Naive thymus-derived CD4-positive, alpha-beta T cell (primary cell): Measurements from ENCODE around the gene SLC6A3. TPM values are rescaled to one million over a fixed set of nuclear protein-coding genes. Genes with fewer than 3 reads are reported as not detected.

ENCODE experiments used
- ATAC-seq: fragments of 150-1000 bp; cut with Tn5 transposase; 2 replicates; pipeline ENCODE4 v1.10.0; 2021; ENCODE audit warnings: mild to moderate bottlenecking, moderate library complexity
- CTCF ChIA-PET: fragments of 350-600 bp; sonication (Branson Sonifier 250); formaldehyde crosslinking; loops from one replicate; lab custom pipeline; 2021; ENCODE audit warnings: antibody characterized with exemption; lab: Charles Lee
- POLR2A ChIA-PET: fragments of 350-600 bp; sonication (Branson Sonifier 250); formaldehyde crosslinking; loops from one replicate; lab custom pipeline; 2021; ENCODE audit warnings: antibody characterized with exemption, inconsistent platforms; lab: Charles Lee
- DNase-seq, 9 donors: peaks; one replicate each; pipeline versions ENCODE4 v3.0.0 to v3.0.0-alpha.2; 2020 to 2022; ENCODE audit warnings: mixed read lengths in 1 of 9
- H3K27ac ChIP-seq: one replicate; pipeline ENCODE4 v1.7.0; 2013; ENCODE audit warnings: mild to moderate bottlenecking, low read depth, low read length, moderate library complexity
- H3K27me3 ChIP-seq, 2 donors: one replicate each; pipeline ENCODE4 v1.7.0; 2013; ENCODE audit warnings: low read length in 2 of 2, mild to moderate bottlenecking in 2 of 2, moderate library complexity in 2 of 2; ENCODE audit not compliant: control insufficient read depth in 2 of 2, insufficient read depth in 2 of 2
- H3K36me3 ChIP-seq, 3 experiments: 1 replicate in 2 of 3; 2 replicates in 1 of 3; pipeline ENCODE4 v1.7.0; 2013; ENCODE audit warnings: low read length in 3 of 3, mild to moderate bottlenecking in 3 of 3, moderate library complexity in 1 of 3; ENCODE audit not compliant: insufficient read depth in 3 of 3, control insufficient read depth in 2 of 3
- H3K4me1 ChIP-seq, 2 donors: one replicate each; pipeline ENCODE4 v1.7.0; 2013; ENCODE audit warnings: low read length in 2 of 2, mild to moderate bottlenecking in 2 of 2, moderate library complexity in 1 of 2; ENCODE audit not compliant: control insufficient read depth in 2 of 2, insufficient read depth in 2 of 2
- H3K4me3 ChIP-seq: 2 replicates; pipeline ENCODE4 v1.7.0; 2013; ENCODE audit warnings: mild to moderate bottlenecking, low read length
- H3K9me3 ChIP-seq, 3 experiments: 1 replicate in 2 of 3; 2 replicates in 1 of 3; pipeline ENCODE4 v1.7.0; 2013; ENCODE audit warnings: low read length in 3 of 3; ENCODE audit not compliant: control insufficient read depth in 2 of 3
- H3K27ac Mint-ChIP-seq, 9 donors: one replicate each; pipeline ENCODE4 v1.8.0; 2020 to 2022; ENCODE audit warnings: mixed read lengths in 9 of 9, mild to moderate bottlenecking in 8 of 9, moderate library complexity in 5 of 9, inconsistent platforms in 2 of 9
- H3K27me3 Mint-ChIP-seq, 5 donors: one replicate each; pipeline ENCODE4 v1.8.0; 2021 to 2022; ENCODE audit warnings: mixed read lengths in 5 of 5, mild to moderate bottlenecking in 1 of 5
- H3K36me3 Mint-ChIP-seq, 5 donors: one replicate each; pipeline ENCODE4 v1.8.0; 2020 to 2022; ENCODE audit warnings: mixed read lengths in 5 of 5, mild to moderate bottlenecking in 3 of 5, inconsistent platforms in 1 of 5
- H3K4me1 Mint-ChIP-seq, 7 donors: one replicate each; pipeline ENCODE4 v1.8.0; 2020 to 2022; ENCODE audit warnings: mixed read lengths in 7 of 7, mild to moderate bottlenecking in 3 of 7, inconsistent platforms in 1 of 7
- H3K4me3 Mint-ChIP-seq, 10 donors: one replicate each; pipeline ENCODE4 v1.8.0; 2020 to 2022; ENCODE audit warnings: mild to moderate bottlenecking in 10 of 10, mixed read lengths in 10 of 10, moderate library complexity in 6 of 10, inconsistent platforms in 2 of 10
- H3K9me3 Mint-ChIP-seq, 11 donors: one replicate each; pipeline ENCODE4 v1.8.0; 2020 to 2022; ENCODE audit warnings: mixed read lengths in 11 of 11, mild to moderate bottlenecking in 4 of 11, inconsistent platforms in 1 of 11, moderate library complexity in 1 of 11
- intact Hi-C, 2 donors: fragments of 100-400 bp; cut with micrococcal nuclease; formaldehyde crosslinking; loops; one replicate each; pipeline ENCODE4 v1.15.1; 2023
- polyA plus RNA-seq, 2 donors: library from polyadenylated mRNA; unstranded; fragments of 300-500 nt; fragmentation: Illumina TruSeq; gene quantifications; one replicate each; pipeline ENCODE4 v1.2.3, GENCODE V29; 2021
- total RNA-seq, 6 experiments: library from RNA in 5 of 6; stranded (reverse) in 5 of 6; gene quantifications; 1 replicate in 5 of 6; 2 replicates in 1 of 6; pipeline ENCODE4 v1.2.3 and lab custom pipeline; 2021 to 2026

The SLC6A3 gene
- total and polyA plus RNA-seq, 7 experiments from 2014 or later, result 0.07 TPM; not detected in 6

DNA sequence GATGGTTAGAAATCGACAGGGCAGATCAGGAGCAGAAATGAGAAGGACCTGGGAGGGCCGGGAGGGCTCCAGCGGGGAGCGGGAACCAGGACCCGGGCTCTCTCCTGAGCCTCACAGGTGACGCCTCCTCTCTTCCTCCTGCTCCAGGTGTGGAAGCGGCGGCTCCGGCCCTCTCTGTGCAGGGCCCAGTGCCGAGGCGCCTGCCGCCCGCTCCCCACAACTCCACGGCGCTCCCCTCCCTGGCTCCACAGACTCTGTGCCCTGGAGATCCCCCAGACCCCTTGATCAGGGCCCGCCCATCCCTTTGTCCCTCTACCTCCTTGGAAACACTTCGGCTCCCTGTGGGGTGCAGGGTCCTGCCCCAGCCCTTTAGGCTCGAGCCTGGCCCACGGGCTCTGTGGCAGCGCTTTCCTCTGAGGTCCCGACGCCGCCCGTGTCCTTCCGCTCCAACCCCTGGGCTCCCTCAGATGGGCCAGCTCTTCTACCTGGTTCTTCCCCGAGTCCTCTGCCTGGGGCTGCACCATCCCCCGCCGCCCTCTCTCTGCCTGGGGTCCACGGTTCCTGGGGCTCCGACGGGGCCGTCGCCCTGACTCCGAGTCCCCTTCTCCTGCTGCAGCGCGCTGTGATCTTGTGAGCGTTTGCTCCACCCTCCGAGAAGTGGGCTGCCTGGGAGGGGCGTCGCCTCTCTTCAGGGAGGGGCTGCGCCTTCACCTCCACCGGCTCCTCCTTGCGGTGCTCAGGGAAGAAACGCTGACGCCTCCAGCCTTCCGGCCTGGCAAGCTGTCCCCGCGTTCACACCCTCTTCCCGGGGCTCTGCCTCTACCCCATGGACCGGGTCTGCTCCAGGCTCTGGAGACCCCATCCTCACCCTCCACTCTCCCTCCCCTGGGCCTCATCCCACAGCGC lies 22.4 kb upstream of the SLC6A3 start:
- Histone ChIP-seq H3K27me3 (no peaks in the 10 kb centered on the region), H3K27ac (no peak overlapping the region), H3K9me3 (no peaks in the 10 kb centered on the region), H3K36me3 (peaks cover 0 to 40% (median 2%) of the 10 kb centered on the region in 3 experiments), H3K4me1 (no peaks in the 10 kb centered on the region), H3K4me3 (no peak overlapping the region)
- intact Hi-C loops, result loop anchor here in 1 of 2 donors (1.0 kb wide), 1 partner anchor 81 kb away; no protein-coding TSS in a partner anchor
- ATAC-seq (no peak), DNase-seq (no peak)
- no peak overlapping the region for H3K4me3 Mint-ChIP-seq
- peak overlapping the region in 1 of 9 donors; percentile 20 for H3K27ac Mint-ChIP-seq
- H3K27me3 Mint-ChIP-seq, result no peaks in the 10 kb centered on the region
- H3K36me3 Mint-ChIP-seq, result peaks cover 0 to 32% (median 9%) of the 10 kb centered on the region in 5 donors
- POLR2A ChIA-PET, result interaction anchor here (0.6 kb wide), 1 partner anchor 12 kb away, joined by 3 read pairs; no protein-coding TSS in a partner anchor
- H3K9me3 Mint-ChIP-seq, result peaks cover 0 to 12% (median 0%) of the 10 kb centered on the region in 11 donors
- CTCF ChIA-PET, result interaction anchor here (1.0 kb wide), 1 partner anchor 177 kb away, joined by 3 read pairs; no protein-coding TSS in a partner anchor
- peaks cover 0 to 9% (median 0%) of the 10 kb centered on the region in 7 donors for H3K4me1 Mint-ChIP-seq

DNA sequence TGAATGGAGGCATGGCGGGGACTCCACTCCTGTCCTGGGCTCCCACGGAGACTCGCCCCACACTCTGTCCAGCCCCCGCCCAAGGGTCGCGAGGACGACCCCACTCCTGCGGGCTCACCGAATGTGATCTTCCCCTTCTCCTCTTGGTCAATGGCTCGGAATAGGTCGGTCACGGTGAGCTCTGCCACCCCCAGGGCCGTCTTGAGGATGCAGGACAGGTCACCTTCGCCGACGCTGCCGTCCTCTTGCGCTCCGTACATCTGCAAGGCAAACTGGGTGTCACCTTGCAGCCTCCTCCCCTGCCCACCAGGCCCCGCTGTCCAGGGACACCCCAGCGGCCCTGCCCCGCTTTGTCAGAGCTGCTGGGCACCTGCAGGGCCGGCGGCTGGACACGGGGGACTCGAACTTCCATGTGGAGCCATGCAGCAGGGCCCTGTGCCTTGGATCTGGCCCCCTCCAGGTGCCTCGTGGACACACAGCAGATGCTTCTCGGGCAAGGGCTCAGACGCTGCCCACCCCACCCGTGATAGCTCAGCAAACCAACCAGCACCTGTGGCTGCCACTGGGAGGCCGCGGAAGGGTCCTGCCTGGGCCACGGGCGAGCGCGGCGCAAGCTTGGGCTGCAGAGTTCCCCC lies 21.5 kb upstream of the SLC6A3 start:
- H3K4me3 Mint-ChIP-seq, result no peak overlapping the region
- DNase-seq, result no peak
- intact Hi-C loops, result no loop called here

DNA sequence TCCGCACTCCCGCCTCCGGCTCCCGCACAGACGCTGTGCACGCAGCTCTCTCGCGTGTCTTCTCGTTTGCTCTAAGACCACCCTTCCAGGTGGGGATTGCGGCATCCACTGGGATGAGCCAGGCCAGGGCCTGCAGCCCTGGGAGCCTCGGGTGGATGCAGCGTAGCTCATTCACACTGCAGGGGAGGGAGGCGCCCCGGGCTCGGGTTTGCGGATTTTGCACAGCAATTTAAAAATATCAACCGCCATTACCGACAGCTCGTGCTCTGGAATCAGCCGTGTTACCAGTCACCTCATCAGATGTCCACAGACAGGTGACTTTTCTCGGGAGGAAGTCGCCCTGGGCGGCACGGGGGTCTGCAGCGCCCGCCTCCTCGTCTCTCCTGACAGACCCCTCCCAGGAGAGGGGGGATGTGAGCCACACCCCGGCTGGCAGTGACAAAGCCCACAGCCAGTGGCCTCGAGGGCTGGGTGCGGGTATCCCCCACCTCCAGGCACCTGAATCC lies 20.8 kb upstream of the SLC6A3 start:
- ChIA-PET POLR2A (no interaction called here), CTCF (interaction anchor here (0.7 kb wide), 1 partner anchor 364 kb away, joined by 3 read pairs; no protein-coding TSS in a partner anchor)
- Mint-ChIP-seq H3K27ac (no peak overlapping the region), H3K36me3 (peaks cover 0 to 36% (median 6%) of the 10 kb centered on the region in 5 donors), H3K9me3 (peaks cover 0 to 12% (median 0%) of the 10 kb centered on the region in 11 donors), H3K4me3 (no peak overlapping the region), H3K27me3 (no peaks in the 10 kb centered on the region), H3K4me1 (peaks cover 0 to 1% (median 0%) of the 10 kb centered on the region in 7 donors)
- Histone ChIP-seq H3K36me3 (peaks cover 0 to 53% (median 2%) of the 10 kb centered on the region in 3 experiments), H3K4me3 (no peak overlapping the region), H3K4me1 (no peaks in the 10 kb centered on the region), H3K9me3 (no peaks in the 10 kb centered on the region), H3K27me3 (no peaks in the 10 kb centered on the region), H3K27ac (no peak overlapping the region)
- no peak for DNase-seq
- no peak for ATAC-seq
- intact Hi-C loops, result no loop called here

More for the DNA sequence above, 21.5 kb upstream of the SLC6A3 start:
- H3K4me1 Mint-ChIP-seq, result peaks cover 0 to 6% (median 0%) of the 10 kb centered on the region in 7 donors
- POLR2A ChIA-PET, result no interaction called here
- CTCF ChIA-PET, result no interaction called here
- Histone ChIP-seq H3K4me1 (no peaks in the 10 kb centered on the region), H3K36me3 (peaks cover 0 to 48% (median 2%) of the 10 kb centered on the region in 3 experiments), H3K27me3 (no peaks in the 10 kb centered on the region), H3K9me3 (no peaks in the 10 kb centered on the region), H3K4me3 (no peak overlapping the region), H3K27ac (no peak overlapping the region)
- H3K36me3 Mint-ChIP-seq, result peaks cover 0 to 34% (median 7%) of the 10 kb centered on the region in 5 donors
- H3K27ac Mint-ChIP-seq, result no peak overlapping the region
- ATAC-seq, result no peak
- no peaks in the 10 kb centered on the region for H3K27me3 Mint-ChIP-seq
- H3K9me3 Mint-ChIP-seq, result peaks cover 0 to 12% (median 0%) of the 10 kb centered on the region in 11 donors

DNA sequence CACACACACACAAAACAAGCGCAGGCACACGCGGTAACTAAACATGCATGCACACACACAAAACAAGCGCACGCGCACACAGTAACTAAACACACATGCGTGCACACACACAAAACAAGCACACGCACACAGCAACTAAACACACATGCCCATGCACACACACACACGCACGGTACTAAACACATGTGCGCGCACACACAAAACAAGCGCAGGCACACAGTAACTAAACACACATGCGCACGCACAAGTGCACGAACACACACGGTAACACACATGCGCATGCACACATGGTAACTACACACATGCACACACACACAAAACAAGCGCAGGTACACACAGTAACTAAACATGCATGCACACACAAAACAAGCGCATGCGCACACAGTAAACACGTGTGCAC lies 19.9 kb upstream of the SLC6A3 start:
- intact Hi-C loops, result no loop called here
- POLR2A ChIA-PET, result no interaction called here
- no peaks in the 10 kb centered on the region for H3K27me3 Mint-ChIP-seq
- DNase-seq (no peak), ATAC-seq (no peak)
- H3K4me3 ChIP-seq, result no peak overlapping the region
- peak overlapping the region in 2 of 9 donors; percentile 28 to 75 for H3K27ac Mint-ChIP-seq
- H3K4me1 Mint-ChIP-seq, result peaks cover 0 to 1% (median 0%) of the 10 kb centered on the region in 7 donors
- peaks cover 0 to 50% (median 2%) of the 10 kb centered on the region in 3 experiments for H3K36me3 ChIP-seq
- H3K4me3 Mint-ChIP-seq, result no peak overlapping the region
- CTCF ChIA-PET, result no interaction called here
- H3K27ac ChIP-seq, result no peak overlapping the region
- H3K36me3 Mint-ChIP-seq, result peaks cover 0 to 41% (median 6%) of the 10 kb centered on the region in 5 donors
- peaks cover 0 to 12% (median 0%) of the 10 kb centered on the region in 11 donors for H3K9me3 Mint-ChIP-seq
- no peaks in the 10 kb centered on the region for H3K9me3 ChIP-seq
- no peaks in the 10 kb centered on the region for H3K27me3 ChIP-seq
- no peaks in the 10 kb centered on the region for H3K4me1 ChIP-seq

DNA sequence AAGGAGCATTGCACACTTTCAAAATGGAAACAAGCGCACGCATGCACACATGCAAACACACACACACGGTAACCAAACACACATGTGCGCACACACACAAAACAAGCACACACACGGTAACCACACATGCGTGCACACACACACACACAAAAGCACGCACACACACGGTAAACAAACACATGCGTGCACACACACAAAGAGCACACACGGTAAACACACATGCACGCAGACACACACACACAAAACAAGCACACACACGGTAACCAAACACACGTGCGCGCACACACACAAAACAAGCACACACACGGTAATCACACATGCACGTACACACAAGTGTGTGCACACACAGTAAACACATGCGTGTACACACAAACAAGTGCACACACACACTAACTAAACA lies 19.3 kb upstream of the SLC6A3 start:
- Mint-ChIP-seq H3K9me3 (peaks cover 0 to 12% (median 0%) of the 10 kb centered on the region in 11 donors), H3K27me3 (no peaks in the 10 kb centered on the region), H3K4me3 (no peak overlapping the region), H3K36me3 (peaks cover 0 to 46% (median 6%) of the 10 kb centered on the region in 5 donors), H3K27ac (peak overlapping the region in 2 of 9 donors; percentile 23 to 75), H3K4me1 (peaks cover 0 to 1% (median 0%) of the 10 kb centered on the region in 7 donors)
- Histone ChIP-seq H3K27me3 (no peaks in the 10 kb centered on the region), H3K36me3 (peaks cover 0 to 46% (median 2%) of the 10 kb centered on the region in 3 experiments), H3K9me3 (no peaks in the 10 kb centered on the region), H3K4me1 (no peaks in the 10 kb centered on the region), H3K27ac (no peak overlapping the region), H3K4me3 (no peak overlapping the region)
- intact Hi-C loops, result no loop called here
- ATAC-seq (no peak), DNase-seq (no peak)
- ChIA-PET POLR2A (no interaction called here), CTCF (no interaction called here)

DNA sequence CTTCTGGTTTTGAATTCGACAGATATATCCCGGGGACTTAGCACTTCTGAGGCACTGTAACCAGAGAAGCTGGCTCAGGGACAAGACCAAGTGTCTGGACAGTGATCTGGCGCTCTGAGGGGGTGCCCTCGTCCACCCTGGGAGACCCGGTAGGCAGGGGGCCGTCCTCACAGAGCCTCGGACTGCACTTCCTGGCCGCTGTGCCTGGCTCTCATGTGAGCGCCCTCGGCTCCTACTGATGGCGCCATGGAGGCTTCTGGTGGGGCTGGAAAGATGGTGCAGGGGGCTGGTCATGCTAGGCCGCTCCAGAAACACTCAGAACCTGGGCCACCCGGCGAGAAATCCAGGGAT lies 18.8 kb upstream of the SLC6A3 start:
- Histone ChIP-seq H3K4me1 (no peaks in the 10 kb centered on the region), H3K9me3 (no peaks in the 10 kb centered on the region), H3K27me3 (no peaks in the 10 kb centered on the region), H3K36me3 (peaks cover 0 to 46% (median 2%) of the 10 kb centered on the region in 3 experiments), H3K4me3 (no peak overlapping the region), H3K27ac (no peak overlapping the region)
- ATAC-seq, result no peak
- peak in 1 of 9 donors; percentile 4 for DNase-seq
- peaks cover 0 to 46% (median 6%) of the 10 kb centered on the region in 5 donors for H3K36me3 Mint-ChIP-seq
- H3K4me3 Mint-ChIP-seq, result no peak overlapping the region
- ChIA-PET CTCF (no interaction called here), POLR2A (no interaction called here)
- no peaks in the 10 kb centered on the region for H3K27me3 Mint-ChIP-seq
- intact Hi-C loops, result no loop called here
- H3K27ac Mint-ChIP-seq, result peak overlapping the region in 1 of 9 donors; percentile 25
- H3K4me1 Mint-ChIP-seq, result peaks cover 0 to 1% (median 0%) of the 10 kb centered on the region in 7 donors
- peaks cover 0 to 12% (median 0%) of the 10 kb centered on the region in 11 donors for H3K9me3 Mint-ChIP-seq
